ENCODE measurements around the gene HIF3A. TPM values are rescaled to one million over a fixed set of nuclear protein-coding genes. Genes with fewer than 3 reads are reported as not detected.

HIF3A gene
- polyA plus RNA-seq, 1 donor = 165 TPM

GRCh38 chr19:46356149-46357055 lies 59.6 kb downstream of the HIF3A start:
- Histone ChIP-seq H3K27ac (ENCODE audit: low read length) (peak overlapping the region; percentile 92), H3K36me3 (ENCODE audit: control insufficient read depth, insufficient read depth, low read length) (peaks cover 47% of the 10 kb centered on the region), H3K27me3 (ENCODE audit: control insufficient read depth, insufficient read depth, low read length) (no peaks in the 10 kb centered on the region), H3K4me3 (ENCODE audit: low read length) (no peak overlapping the region), H3K9me3 (ENCODE audit: control insufficient read depth, low read depth, low read length) (no peaks in the 10 kb centered on the region), H3K4me1 (ENCODE audit: control insufficient read depth, insufficient read depth, low read length) (peaks cover 23% of the 10 kb centered on the region)
- no peak for DNase-seq
- no CpG with 5 or more reads among the region's 9 CpGs for WGBS (ENCODE audit: insufficient coverage, low lambda C conversion rate)

GRCh38 chr19:46357846-46358583 lies 61.2 kb downstream of the HIF3A start:
- no peaks in the 10 kb centered on the region for H3K9me3 ChIP-seq (ENCODE audit: control insufficient read depth, low read depth, low read length)
- H3K4me3 ChIP-seq (ENCODE audit: low read length) = no peak overlapping the region
- WGBS (ENCODE audit: insufficient coverage, low lambda C conversion rate) = no CpG with 5 or more reads among the region's 7 CpGs
- H3K4me1 ChIP-seq (ENCODE audit: control insufficient read depth, insufficient read depth, low read length) = peaks cover 23% of the 10 kb centered on the region
- no peaks in the 10 kb centered on the region for H3K27me3 ChIP-seq (ENCODE audit: control insufficient read depth, insufficient read depth, low read length)
- peaks cover 38% of the 10 kb centered on the region for H3K36me3 ChIP-seq (ENCODE audit: control insufficient read depth, insufficient read depth, low read length)
- no peak overlapping the region for H3K27ac ChIP-seq (ENCODE audit: low read length)
- DNase-seq = no peak

GRCh38 chr19:46361915-46362314 lies 65.1 kb downstream of the HIF3A start:
- no peak for DNase-seq
- no peak overlapping the region for H3K4me3 ChIP-seq (ENCODE audit: low read length)
- H3K36me3 ChIP-seq (ENCODE audit: control insufficient read depth, insufficient read depth, low read length) = peaks cover 20% of the 10 kb centered on the region
- no peak overlapping the region for H3K27ac ChIP-seq (ENCODE audit: low read length)
- WGBS (ENCODE audit: insufficient coverage, low lambda C conversion rate) = 90% methylated on average over 2 of the region's 2 CpGs
- H3K27me3 ChIP-seq (ENCODE audit: control insufficient read depth, insufficient read depth, low read length) = no peaks in the 10 kb centered on the region
- H3K9me3 ChIP-seq (ENCODE audit: control insufficient read depth, low read depth, low read length) = no peaks in the 10 kb centered on the region
- H3K4me1 ChIP-seq (ENCODE audit: control insufficient read depth, insufficient read depth, low read length) = peaks cover 5% of the 10 kb centered on the region

GRCh38 chr19:46364359-46364758 lies 67.5 kb downstream of the HIF3A start:
- Histone ChIP-seq H3K36me3 (ENCODE audit: control insufficient read depth, insufficient read depth, low read length) (peaks cover 31% of the 10 kb centered on the region), H3K9me3 (ENCODE audit: control insufficient read depth, low read depth, low read length) (no peaks in the 10 kb centered on the region), H3K4me1 (ENCODE audit: control insufficient read depth, insufficient read depth, low read length) (no peaks in the 10 kb centered on the region), H3K27me3 (ENCODE audit: control insufficient read depth, insufficient read depth, low read length) (no peaks in the 10 kb centered on the region), H3K27ac (ENCODE audit: low read length) (no peak overlapping the region), H3K4me3 (ENCODE audit: low read length) (no peak overlapping the region)
- DNase-seq = no peak
- WGBS (ENCODE audit: insufficient coverage, low lambda C conversion rate) = 100% methylated on average over 1 of the region's 2 CpGs

GRCh38 chr19:46365561-46365960 lies 68.7 kb downstream of the HIF3A start:
- DNase-seq = no peak
- Histone ChIP-seq H3K4me3 (ENCODE audit: low read length) (no peak overlapping the region), H3K27ac (ENCODE audit: low read length) (no peak overlapping the region), H3K27me3 (ENCODE audit: control insufficient read depth, insufficient read depth, low read length) (no peaks in the 10 kb centered on the region), H3K9me3 (ENCODE audit: control insufficient read depth, low read depth, low read length) (no peaks in the 10 kb centered on the region), H3K4me1 (ENCODE audit: control insufficient read depth, insufficient read depth, low read length) (no peaks in the 10 kb centered on the region), H3K36me3 (ENCODE audit: control insufficient read depth, insufficient read depth, low read length) (peaks cover 31% of the 10 kb centered on the region)
- WGBS (ENCODE audit: insufficient coverage, low lambda C conversion rate) = no CpG with 5 or more reads among the region's 4 CpGs

- Histone ChIP-seq H3K4me3 (ENCODE audit: low read length) (no peak overlapping the region), H3K27ac (ENCODE audit: low read length) (no peak overlapping the region), H3K36me3 (ENCODE audit: control insufficient read depth, insufficient read depth, low read length) (peaks cover 38% of the 10 kb centered on the region), H3K27me3 (ENCODE audit: control insufficient read depth, insufficient read depth, low read length) (no peaks in the 10 kb centered on the region), H3K4me1 (ENCODE audit: control insufficient read depth, insufficient read depth, low read length) (no peaks in the 10 kb centered on the region), H3K9me3 (ENCODE audit: control insufficient read depth, low read depth, low read length) (no peaks in the 10 kb centered on the region)
- no CpG with 5 or more reads among the region's 9 CpGs for WGBS (ENCODE audit: insufficient coverage, low lambda C conversion rate)
- DNase-seq = no peak
Observed at GRCh38 chr19:46366620-46367292, 69.9 kb downstream of the HIF3A start.

GRCh38 chr19:46367426-46367825 lies 70.6 kb downstream of the HIF3A start:
- H3K27me3 ChIP-seq (ENCODE audit: control insufficient read depth, insufficient read depth, low read length) = no peaks in the 10 kb centered on the region
- DNase-seq = no peak
- 100% methylated on average over 2 of the region's 5 CpGs for WGBS (ENCODE audit: insufficient coverage, low lambda C conversion rate)
- H3K27ac ChIP-seq (ENCODE audit: low read length) = no peak overlapping the region
- H3K9me3 ChIP-seq (ENCODE audit: control insufficient read depth, low read depth, low read length) = no peaks in the 10 kb centered on the region
- no peak overlapping the region for H3K4me3 ChIP-seq (ENCODE audit: low read length)
- H3K36me3 ChIP-seq (ENCODE audit: control insufficient read depth, insufficient read depth, low read length) = peaks cover 38% of the 10 kb centered on the region
- no peaks in the 10 kb centered on the region for H3K4me1 ChIP-seq (ENCODE audit: control insufficient read depth, insufficient read depth, low read length)

GRCh38 chr19:46368116-46368515 lies 71.3 kb downstream of the HIF3A start:
- WGBS (ENCODE audit: insufficient coverage, low lambda C conversion rate) = no CpG with 5 or more reads among the region's 7 CpGs
- H3K27ac ChIP-seq (ENCODE audit: low read length) = no peak overlapping the region
- H3K36me3 ChIP-seq (ENCODE audit: control insufficient read depth, insufficient read depth, low read length) = peaks cover 38% of the 10 kb centered on the region
- no peaks in the 10 kb centered on the region for H3K27me3 ChIP-seq (ENCODE audit: control insufficient read depth, insufficient read depth, low read length)
- H3K4me1 ChIP-seq (ENCODE audit: control insufficient read depth, insufficient read depth, low read length) = peaks cover 3% of the 10 kb centered on the region
- DNase-seq = no peak
- H3K9me3 ChIP-seq (ENCODE audit: control insufficient read depth, low read depth, low read length) = no peaks in the 10 kb centered on the region
- no peak overlapping the region for H3K4me3 ChIP-seq (ENCODE audit: low read length)

- no peak overlapping the region for H3K4me3 ChIP-seq (ENCODE audit: low read length)
- no peak overlapping the region for H3K27ac ChIP-seq (ENCODE audit: low read length)
- DNase-seq = no peak
- H3K4me1 ChIP-seq (ENCODE audit: control insufficient read depth, insufficient read depth, low read length) = peaks cover 3% of the 10 kb centered on the region
- no peaks in the 10 kb centered on the region for H3K9me3 ChIP-seq (ENCODE audit: control insufficient read depth, low read depth, low read length)
- H3K27me3 ChIP-seq (ENCODE audit: control insufficient read depth, insufficient read depth, low read length) = no peaks in the 10 kb centered on the region
- no CpG with 5 or more reads among the region's 7 CpGs for WGBS (ENCODE audit: insufficient coverage, low lambda C conversion rate)
- H3K36me3 ChIP-seq (ENCODE audit: control insufficient read depth, insufficient read depth, low read length) = peaks cover 40% of the 10 kb centered on the region
Observed at GRCh38 chr19:46369817-46370216, 73.0 kb downstream of the HIF3A start.

- Histone ChIP-seq H3K36me3 (ENCODE audit: control insufficient read depth, insufficient read depth, low read length) (peaks cover 43% of the 10 kb centered on the region), H3K4me1 (ENCODE audit: control insufficient read depth, insufficient read depth, low read length) (peaks cover 3% of the 10 kb centered on the region), H3K27me3 (ENCODE audit: control insufficient read depth, insufficient read depth, low read length) (no peaks in the 10 kb centered on the region), H3K27ac (ENCODE audit: low read length) (no peak overlapping the region), H3K4me3 (ENCODE audit: low read length) (no peak overlapping the region), H3K9me3 (ENCODE audit: control insufficient read depth, low read depth, low read length) (no peaks in the 10 kb centered on the region)
- WGBS (ENCODE audit: insufficient coverage, low lambda C conversion rate) = no CpG with 5 or more reads among the region's 10 CpGs
- no peak for DNase-seq
Observed at GRCh38 chr19:46371371-46371901, 74.6 kb downstream of the HIF3A start.

All from large intestine (tissue), 3 donors.